PFSK-1 (cell line): ENCODE results near the gene BTBD9.

Experiments used
- TAF1 ChIP-seq: IDR thresholded peaks from 2 replicates; pipeline ENCODE4 v1.6.1; 2012; ENCODE audit warnings: low read length, control low read depth, borderline replicate concordance; ENCODE audit not compliant: insufficient read depth
- TF ChIP-seq, protein P1 (sequence below), 2 experiments: IDR thresholded peaks; 2 replicates each; pipeline versions ENCODE4 v1.6.1 to v1.8.0; 2011 to 2012; ENCODE audit warnings: low read depth in 2 of 2, low read length in 2 of 2, control low read depth in 1 of 2, inconsistent platforms in 1 of 2, mild to moderate bottlenecking in 1 of 2, moderate library complexity in 1 of 2; ENCODE audit not compliant: insufficient read depth in 1 of 2

GRCh38 chr6:38216451-38216850 lies 423.3 kb downstream of the BTBD9 start:
- TF ChIP-seq, protein P1, sequence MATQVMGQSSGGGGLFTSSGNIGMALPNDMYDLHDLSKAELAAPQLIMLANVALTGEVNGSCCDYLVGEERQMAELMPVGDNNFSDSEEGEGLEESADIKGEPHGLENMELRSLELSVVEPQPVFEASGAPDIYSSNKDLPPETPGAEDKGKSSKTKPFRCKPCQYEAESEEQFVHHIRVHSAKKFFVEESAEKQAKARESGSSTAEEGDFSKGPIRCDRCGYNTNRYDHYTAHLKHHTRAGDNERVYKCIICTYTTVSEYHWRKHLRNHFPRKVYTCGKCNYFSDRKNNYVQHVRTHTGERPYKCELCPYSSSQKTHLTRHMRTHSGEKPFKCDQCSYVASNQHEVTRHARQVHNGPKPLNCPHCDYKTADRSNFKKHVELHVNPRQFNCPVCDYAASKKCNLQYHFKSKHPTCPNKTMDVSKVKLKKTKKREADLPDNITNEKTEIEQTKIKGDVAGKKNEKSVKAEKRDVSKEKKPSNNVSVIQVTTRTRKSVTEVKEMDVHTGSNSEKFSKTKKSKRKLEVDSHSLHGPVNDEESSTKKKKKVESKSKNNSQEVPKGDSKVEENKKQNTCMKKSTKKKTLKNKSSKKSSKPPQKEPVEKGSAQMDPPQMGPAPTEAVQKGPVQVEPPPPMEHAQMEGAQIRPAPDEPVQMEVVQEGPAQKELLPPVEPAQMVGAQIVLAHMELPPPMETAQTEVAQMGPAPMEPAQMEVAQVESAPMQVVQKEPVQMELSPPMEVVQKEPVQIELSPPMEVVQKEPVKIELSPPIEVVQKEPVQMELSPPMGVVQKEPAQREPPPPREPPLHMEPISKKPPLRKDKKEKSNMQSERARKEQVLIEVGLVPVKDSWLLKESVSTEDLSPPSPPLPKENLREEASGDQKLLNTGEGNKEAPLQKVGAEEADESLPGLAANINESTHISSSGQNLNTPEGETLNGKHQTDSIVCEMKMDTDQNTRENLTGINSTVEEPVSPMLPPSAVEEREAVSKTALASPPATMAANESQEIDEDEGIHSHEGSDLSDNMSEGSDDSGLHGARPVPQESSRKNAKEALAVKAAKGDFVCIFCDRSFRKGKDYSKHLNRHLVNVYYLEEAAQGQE (IDR thresholded peaks at IDR 0.05; ENCODE audit: insufficient read depth in 1 of 2, low read depth in 2 of 2, low read length in 2 of 2), result no peak
- TF ChIP-seq TAF1, result no peak
